GM10847 (cell line): Measurements from ENCODE around the gene GASK1B.

ENCODE experiments used
- POLR2A ChIP-seq: IDR thresholded peaks from 2 replicates; pipeline ENCODE4 v1.6.1; 2011; ENCODE audit not compliant: insufficient read length; ENCODE audit errors: extremely low read depth

Gene GASK1B

DNA sequence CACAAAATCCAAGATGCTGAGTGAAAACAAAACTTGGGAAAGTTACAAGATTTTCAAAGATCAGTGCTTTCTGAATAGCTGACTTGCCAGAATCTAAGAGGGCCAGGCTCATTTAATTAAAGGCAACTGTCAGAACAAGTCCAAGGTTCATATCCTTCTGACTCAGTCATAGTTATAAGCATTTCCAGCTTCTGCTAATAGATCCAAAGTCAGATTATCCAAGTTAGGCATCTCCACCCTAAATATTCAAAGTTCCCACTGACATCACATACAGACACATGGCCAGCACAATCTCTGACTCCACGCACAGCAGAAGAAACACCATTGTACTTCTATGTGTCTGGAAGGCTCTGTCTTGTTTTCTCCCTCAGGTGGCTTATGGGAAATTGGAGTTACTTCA is 41.8 kb downstream of the GASK1B start:
- no peak for TF ChIP-seq POLR2A

DNA sequence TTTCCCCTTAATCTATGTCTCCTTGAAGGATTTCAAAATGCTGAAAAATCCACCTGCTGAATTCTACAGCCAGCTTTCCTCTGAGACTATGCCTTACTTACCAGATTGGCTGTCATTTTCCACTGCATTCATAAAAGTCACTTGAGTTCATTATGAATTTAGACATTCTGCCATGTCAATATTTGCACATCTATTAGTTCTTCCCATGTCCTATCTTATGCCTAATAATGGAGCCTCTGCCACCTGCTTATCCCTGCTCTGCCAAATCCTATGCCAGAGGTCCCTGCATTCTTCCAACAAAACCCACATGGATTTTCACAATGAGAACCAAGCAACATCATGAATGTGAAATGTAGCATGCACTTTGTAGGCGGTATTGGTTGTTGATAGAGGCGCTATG is 42.6 kb downstream of the GASK1B start:
- no peak for TF ChIP-seq POLR2A

DNA sequence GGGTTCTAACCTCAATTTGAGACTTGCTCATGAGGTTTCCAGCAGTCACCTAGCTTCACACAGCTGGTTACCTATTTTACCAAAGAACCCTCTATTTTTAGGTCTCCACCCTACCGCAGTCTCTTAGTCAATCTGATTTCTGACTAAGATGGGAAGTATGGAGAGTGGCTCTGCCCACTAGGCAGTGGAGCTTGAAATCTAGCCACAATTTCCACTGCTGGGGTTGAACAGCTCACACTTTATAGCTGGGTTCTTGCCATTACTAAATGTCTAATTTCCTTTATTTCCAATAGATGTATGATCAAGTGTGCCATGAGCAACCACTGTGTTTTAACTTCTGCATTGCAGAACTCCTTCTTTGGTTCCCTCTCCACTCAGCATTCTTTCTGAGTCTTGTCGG is 43.1 kb downstream of the GASK1B start:
- TF ChIP-seq POLR2A, result no peak

DNA sequence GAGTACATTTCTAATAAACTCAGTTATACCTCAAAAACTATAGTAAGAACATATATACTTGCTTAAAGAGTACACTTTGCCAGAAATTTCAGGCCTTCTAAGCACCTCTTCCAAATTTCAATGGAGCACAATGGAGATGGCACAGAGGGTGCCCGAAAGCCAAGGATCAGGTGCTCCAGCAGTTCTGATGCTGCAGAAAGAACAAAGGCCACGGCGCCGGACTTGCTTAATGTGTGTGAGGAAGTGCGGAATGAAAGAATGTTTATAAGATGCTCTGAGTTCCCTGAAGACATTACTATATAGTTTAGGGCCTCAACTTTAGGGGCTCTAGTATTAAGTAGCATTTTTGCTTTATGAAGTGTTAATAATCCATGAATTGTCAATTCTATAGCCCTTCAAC is 44.3 kb downstream of the GASK1B start:
- TF ChIP-seq POLR2A, result no peak

DNA sequence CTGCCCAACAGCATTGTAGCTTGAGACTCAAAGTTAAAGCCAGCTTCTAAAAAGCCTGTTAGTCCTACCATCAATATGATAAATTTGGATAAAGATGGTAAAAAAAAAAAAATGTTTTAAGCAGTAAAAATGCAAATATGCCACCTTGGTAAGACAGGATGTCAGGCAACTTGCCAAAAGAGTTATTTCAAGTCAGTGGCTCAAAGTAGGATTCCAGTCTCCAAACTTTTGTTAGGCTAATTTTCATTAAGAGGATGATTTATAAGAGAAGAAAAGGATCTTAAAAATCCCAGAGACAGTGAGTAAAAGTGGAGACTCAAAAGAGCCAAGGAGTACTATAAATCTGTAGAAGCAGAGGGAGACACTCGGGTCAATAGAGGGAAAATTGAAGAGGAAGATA is 47.5 kb downstream of the GASK1B start:
- no peak for TF ChIP-seq POLR2A
